Measurements from ENCODE around the gene PPP1R16B.
A peak's percentile ranks its signal among the peaks of the same experiment; 100 is the strongest.

Gene PPP1R16B

DNA sequence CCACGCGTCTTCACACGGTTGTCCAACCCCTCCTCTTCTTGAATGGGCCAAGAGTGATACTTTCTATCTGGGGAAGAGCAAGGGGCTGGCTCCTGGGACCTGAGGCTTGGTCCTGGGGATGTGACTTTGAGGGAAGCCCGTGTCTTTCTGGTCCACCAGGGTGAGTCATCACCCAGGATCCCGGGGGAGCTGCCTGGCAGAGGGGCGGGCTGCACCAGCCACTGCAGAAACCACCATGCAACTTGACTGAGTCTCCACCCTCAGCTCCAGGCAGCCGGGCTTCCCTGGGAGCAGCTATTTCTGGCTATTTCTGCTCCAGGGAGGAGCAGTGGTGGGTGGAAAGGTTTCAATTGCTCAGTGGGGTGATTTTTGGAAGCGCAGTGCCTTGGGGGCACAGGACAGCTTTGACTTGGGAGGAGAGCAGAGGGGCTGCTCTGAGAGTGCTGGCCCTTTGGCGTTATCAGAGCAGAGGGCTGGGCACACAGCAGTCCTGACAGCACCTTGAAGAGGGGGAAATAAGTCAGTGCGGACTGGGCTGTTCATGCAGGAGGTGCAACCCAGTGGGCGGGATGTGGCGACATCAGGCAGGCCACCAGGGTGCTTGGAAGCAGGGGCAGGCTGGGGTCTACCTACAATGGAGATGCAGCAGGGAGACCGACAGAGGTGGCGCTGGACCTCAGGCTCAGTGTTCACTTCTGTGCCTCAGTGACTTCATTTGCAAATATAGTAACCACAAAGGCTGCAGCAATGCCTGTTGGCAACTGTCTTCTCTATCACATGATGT, 75.6 kb downstream of the PPP1R16B start:
- DNase-seq = no peak

DNA sequence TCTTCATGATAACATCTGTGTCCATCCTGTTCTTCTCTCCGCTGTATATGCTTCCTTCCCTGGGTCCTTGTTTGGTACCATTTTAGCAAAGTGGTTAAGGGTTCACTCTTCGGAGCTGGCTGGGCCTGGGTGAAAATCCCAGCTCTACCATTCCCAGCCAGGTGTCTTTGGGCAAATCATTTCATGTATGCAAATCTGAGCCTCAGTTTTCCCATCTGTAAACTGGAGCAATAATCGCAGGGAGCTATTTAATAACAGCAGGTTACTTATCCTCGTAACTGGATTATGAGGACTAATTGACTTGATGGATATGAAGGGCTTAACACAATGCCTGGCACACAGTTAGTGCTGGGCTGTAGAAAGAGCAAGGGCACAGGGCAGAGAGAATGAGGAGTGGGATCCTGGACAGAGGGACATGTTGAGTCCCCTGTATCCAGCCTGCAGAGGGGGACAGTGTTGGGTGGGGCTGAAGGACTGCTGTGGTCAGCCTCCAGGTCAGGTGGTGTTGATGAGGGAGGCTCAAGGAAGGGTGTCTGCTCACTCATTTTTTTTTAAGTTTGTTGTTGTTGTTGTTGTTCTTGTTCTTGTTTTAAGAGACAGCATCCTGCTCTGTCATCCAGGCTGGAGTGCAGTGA, 76.4 kb downstream of the PPP1R16B start:
- no peak for DNase-seq

DNA sequence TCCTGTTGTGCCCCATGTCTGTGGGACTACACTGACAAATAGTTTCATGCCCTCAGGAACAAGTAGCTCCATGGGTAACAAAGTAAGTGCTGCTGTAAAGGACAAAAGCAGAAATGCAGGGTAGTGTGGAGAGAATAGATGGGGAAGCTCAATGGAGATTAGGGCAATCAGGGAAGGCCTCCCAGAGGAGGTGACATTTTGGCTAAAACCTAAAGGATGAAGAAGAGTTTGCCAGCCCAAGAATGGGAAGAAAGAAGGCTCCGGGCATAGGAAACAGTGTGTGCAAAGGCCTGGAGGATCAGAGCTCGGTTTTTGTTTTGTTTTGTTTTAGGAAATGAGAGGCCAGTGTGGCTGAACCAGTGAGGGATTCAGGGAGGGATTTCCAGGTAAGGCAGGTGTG, 77.1 kb downstream of the PPP1R16B start:
- no peak for DNase-seq

DNA sequence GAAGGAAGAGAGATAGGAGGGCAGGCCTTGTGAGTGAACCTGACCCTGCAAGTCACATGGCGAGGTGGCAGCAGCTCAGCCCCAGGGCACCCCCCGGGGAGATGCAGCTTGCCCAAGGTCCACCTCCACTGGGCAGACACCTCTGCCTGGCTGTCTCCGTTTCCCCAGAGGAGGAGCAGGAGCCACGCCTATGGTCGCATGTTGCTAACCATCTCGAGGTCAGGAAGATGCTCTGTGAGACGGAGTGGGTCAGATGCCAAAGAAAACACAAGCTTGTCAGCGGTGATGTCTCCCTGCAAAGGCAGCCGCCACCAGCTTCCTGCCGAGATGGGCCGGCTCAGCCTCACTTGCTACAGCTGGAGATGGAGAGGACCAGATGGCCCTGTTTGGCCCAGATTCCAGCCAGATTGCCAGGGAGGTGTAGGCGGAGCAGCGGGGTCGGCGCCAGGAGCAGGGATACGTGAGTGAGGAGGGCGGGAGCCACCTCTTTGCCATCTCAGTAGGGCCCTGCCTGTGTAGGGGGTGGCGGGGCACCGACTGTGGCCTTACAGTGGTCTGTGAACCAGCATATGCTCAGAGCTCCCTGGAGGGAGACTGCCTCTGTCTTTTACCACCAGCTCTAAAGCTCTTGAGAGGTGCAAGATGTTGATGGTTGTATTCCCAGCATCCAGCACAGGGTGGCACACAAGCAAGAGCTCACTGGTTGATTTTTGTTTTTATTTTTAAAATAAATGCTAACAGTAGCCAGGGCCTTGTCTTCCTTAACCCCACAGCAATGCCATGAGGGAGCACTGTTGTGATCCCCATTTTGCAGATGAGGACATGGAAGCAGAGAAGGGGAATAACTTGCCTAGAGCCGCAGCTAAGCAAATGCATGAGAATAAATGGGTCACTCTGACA, 77.8 kb downstream of the PPP1R16B start:
- peak in 1 of 2 experiments; percentile 36 for DNase-seq

DNA sequence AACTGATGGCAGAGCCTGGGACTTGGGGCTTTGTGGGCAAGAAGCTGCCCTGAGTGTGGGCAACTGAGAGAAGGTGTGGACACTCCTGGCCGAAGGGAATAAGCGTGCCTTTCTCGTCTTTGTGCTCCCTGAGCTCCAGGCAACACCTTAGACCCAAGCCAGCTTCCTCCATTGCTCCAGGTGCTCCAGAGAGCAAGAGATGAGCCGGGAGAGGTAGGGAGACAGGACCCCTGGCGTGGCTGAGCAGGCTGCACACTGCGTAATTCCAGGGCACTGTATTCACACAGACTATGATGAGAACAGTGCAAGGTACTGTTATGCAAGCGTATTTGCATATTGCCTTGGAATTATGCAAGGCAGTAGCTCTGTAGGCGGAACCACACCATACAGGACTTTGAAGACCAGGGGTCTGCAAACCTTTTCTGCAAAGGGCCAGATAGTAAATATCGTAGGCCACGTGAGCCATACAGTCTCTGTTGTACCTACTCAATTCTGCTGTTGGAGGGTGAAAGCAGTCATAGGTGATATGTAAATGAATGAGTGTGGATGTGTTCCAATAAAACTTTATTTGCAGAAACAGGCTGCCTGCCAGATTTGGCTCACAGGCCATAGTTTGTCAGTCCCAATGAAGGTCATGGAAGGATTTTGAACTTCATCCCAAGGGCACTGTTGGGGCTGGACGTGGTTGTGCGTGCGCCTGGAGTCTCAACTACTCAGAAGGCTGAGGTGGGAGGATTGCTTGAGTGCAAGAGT, 78.7 kb downstream of the PPP1R16B start:
- DNase-seq = peak; percentile 95 to 97

DNA sequence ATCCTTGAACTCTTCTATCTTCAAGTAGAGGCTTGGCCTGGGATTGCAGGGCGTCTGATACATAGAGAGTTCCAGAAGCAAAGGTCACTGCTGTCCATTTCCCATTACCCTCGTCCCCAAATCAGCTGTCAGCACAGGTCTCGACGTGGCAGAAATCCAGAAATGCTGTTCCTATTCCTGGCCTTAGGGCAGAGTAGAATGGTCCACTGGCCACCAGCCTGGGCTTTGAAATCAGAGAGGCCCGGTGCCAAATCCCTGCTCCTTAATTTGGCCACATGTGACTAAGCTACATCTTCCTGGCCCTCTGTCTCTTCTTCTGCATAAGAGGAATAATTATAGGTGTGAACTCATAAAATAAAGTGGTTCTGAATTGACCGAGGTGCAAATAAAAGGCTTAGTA, 79.9 kb downstream of the PPP1R16B start:
- no peak for DNase-seq

DNA sequence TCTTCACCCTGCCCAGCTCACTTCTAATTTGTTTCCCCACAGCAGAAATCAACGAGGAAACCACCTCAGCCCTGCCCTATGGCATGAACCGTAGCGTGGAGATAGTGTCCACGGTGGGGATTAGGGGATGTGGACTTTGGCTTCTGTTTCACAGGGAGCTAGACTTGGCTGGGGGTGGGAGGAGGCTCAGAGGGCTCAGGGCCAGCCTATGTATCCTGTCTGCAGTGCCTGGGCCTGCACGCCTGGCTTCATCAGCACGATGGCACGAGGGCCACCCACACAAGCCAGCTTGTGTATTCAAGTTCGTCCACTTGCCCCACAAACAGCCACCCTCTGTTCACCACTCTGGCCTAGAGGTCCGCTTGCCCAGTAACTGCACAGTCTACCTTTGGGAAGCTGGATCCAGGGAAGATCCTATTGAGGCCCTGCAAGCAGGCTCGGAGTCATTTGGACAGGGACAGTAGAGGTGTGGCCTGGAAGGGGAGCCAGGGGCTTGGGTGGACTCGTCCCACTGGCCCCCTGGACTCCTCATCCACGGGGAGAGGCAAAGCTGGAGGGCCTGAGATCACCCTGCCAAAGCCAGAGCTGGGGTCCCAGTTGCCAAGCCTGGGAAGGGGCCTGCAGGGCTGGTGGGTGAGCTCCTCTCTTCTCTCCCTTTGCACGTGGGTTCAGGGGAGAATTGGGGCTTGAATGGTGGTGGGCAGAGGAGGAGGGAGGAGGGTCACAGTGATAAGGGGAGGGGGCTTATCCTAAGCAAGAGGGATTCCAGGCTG, 82.7 kb downstream of the PPP1R16B start:
- DNase-seq = no peak

DNA sequence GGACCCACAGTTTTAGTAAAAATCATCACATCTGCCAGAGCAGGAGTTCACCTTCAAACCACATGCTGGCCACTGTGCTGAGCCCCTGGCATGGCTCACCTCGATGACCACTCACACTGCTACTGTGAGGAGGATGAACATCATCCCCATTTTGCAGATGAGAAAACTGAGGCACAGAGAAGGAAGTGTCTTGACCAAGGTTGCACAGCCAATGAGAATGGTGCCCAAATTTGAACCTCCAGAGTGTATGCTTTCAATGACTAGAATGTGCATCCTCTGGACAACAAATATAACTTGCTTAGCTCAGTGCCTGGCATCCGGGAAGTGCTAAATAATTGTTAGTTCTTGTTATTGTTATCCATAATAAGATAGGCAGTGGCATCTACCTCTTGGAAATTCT, 83.6 kb downstream of the PPP1R16B start:
- DNase-seq = no peak

DNA sequence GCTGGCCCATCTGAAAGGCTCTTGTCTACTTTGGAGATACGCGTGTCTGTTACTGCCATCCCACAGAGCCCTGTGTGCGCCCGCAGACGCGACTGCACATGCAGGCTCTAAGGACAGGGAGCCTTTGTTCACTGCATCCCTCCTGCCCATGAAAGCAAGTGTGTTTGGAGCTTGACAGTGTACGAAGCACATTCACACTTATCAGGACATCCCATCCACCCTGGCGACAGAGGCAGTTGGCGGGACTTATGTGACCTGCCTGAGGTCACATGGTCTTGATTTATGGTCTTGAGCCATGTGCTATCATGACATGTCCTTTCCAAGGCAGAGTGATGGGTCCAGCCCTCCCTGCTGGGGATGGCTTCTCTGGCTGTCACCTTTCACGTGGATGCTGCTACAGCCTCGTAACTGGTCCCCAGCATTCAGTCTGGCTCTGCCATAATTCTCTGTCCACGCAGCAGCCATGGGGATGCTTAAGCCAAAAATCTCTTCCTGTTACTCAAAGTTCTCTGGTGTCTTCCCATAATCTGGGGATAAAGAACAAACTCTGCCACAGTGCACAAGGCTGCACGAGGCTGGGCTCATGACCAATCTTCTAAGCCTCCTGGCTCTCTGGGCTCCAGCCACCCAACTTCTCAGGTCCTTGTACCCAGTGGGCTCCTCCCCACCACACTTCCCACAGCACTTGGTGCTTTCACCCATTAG, 84.4 kb downstream of the PPP1R16B start:
- DNase-seq = peak; percentile 47 to 67

DNA sequence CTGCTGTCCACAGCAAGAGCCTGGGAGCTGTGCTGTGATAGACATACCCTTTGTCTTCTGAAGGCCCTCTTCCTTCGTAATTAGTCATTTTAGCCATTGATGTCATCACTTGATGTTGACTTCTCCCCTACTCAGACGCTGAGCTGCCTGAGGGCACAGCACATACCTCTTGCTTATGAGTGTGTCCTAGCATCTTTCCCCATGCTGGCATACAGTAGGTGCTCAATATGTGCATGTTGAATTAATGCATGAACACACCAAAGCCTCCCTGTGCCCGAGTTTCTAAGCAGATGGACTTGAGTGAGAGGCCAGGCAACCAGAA, 85.0 kb downstream of the PPP1R16B start:
- no peak for DNase-seq

DNA sequence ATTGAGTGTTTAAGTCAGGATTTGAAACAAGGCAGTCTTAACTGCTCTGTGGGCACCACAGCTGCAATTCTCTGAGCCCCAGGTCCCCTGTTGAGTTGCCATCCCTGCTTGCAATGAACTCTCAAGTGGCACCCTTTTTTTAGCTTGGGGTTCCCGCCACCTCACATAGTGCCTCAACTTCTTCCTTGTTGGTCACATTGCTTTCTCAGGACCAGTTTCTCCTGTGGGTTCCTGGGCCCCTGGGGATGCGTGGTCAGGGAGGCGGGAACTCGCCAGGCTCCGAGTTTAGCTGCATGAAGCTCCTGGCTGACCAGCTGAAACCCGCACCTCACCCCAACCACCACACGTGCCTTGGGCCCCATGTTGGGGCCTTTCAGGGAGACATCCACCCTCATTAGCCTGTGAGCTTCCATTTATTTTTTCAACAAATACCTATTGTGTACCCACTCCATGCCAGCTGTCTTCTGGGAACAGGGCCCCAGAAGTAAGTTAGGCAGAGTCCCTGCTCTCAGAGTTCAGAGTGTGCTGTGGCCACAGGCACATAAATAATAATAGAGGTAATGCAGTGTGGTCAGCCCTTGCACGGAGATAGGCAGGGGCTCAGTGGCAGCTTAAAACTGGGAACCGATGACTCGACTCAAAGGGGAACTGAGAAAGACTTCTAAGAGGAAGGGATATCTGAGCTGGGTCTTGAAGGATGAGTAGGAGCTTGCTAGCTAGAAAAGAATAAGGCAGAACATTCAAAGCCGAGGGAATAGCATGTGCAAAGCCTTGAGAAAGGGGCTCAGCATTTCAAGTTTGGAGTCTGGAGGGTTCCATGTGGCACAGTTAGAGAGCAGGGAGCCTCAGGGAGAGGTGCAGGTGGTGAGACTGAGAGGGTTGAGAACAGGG, 86.8 kb downstream of the PPP1R16B start:
- DNase-seq = no peak

DNA sequence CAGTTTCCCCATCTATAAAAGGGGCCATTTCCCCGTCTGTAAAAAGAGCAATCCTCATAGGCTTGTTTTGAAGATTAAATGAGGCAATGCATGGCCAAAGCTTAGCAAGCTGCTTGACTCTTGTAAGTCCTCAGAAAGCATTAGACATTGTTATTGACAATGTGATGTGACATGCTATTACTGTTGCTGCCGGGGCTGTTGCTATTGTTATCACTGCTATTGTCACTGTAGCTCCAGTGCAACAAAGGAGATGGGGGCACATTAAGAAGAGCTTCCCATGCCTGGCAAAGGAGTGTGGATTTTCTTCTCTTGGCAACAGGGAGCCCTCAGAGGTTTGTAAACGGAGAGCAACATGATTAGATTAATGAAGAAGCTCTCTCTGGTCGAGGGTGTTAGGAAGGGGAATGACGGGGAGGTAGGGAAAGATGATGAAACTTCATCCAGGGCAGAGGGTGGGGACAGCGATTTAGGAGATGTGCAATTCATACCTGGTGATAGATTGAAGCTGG, 87.6 kb downstream of the PPP1R16B start:
- DNase-seq = no peak

DNA sequence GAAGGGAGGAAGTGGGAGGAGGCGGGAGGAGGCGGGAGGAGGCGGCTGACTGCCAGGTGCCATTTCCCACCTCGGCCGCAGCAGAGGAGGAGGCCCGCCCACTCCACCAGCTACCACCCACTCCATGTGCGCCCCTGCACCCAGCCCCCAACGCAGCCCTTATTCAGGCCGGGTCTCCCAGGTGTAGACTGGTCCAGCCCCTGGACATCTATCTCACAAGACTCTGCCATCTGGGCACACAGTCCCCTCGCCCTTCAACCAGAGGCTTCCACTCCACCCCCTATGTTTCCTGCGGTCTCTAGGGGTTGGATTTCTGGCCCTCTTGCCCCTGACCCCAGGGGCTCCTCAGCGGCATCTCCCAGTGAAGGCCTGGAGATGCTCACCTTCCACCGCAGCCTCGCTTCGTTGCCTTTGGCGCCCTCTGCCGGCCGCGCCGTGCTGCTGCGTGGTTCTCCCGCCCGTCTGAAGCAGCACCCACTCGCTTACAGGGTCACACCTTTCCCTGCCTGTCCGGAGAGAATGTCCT, 88.1 kb downstream of the PPP1R16B start:
- peak; percentile 42 to 86 for DNase-seq

DNA sequence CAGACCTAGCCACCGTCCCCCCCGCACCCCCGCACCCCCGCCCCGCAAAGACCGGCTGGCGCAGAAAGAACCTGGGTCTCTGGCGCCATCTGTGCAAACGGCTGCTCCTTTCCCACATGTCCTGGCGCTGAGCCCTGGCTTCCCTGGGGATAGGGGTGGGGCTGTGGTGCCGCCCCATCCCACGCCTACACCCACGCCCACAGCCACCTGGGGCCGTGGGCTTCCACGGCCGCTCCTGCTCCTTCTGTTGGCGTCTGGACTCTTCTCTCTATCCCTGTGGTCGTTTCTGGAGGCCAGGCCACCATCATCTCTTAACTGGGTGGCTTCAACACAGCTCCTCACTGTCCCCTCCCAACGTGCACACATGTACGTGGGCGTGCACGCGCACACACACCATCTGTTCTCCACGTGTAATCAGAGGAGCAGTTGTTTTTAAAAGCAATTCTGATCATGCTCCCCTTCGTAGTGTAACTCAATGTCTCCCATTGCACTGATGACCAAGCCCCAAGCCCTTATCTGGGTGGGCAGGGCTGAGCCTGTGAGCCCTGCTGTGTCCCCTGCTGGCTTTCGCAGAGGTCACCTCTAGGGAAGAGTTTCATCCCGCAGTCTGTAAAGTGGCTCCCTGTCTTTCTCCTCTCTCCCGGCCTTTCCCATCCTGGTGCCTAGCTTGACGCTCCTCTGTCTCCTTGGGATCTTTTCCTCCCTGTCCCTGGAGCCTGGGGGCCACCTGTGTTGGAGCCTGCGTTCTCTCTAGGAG, 88.8 kb downstream of the PPP1R16B start:
- DNase-seq = peak in 1 of 2 experiments; percentile 69

DNA sequence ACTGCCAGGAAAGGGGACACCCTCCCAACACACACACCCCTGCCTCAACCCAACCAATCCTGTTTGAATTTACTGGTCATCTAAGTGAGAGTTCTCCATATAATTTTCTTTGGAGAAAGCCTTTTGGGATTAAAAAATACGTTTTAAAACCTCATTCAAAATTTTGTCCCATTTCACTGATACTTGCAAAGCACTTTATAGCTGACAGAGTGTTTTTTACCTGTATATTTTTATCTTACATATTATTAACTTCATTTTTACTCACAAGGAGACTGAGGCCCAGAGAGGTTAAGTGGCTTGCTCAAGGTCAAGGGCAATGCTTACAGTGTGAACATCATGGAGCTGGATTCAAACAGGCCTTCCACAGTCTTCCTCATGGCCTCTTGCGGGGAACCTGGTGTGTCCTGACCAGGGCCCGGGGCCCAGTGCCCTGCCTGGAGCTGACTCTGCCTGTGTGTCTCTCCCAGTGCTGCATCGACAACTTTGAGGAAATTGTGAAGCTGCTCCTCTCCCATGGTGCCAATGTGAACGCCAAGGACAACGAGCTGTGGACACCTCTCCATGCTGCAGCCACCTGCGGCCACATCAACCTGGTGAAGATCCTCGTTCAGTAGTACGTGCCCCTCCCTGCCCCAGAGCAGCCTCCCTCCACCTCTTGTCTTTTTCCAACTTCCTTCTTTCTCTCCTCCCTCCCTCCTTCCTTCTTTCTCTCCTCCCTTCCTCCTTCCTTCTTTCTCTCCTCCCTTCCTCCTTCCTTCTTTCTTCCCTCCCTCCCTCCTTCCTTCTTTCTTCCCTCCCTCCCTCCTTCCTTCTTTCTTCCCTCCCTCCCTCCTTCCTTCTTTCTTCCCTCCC, 89.8 kb downstream of the PPP1R16B start:
- no peak for DNase-seq

DNA sequence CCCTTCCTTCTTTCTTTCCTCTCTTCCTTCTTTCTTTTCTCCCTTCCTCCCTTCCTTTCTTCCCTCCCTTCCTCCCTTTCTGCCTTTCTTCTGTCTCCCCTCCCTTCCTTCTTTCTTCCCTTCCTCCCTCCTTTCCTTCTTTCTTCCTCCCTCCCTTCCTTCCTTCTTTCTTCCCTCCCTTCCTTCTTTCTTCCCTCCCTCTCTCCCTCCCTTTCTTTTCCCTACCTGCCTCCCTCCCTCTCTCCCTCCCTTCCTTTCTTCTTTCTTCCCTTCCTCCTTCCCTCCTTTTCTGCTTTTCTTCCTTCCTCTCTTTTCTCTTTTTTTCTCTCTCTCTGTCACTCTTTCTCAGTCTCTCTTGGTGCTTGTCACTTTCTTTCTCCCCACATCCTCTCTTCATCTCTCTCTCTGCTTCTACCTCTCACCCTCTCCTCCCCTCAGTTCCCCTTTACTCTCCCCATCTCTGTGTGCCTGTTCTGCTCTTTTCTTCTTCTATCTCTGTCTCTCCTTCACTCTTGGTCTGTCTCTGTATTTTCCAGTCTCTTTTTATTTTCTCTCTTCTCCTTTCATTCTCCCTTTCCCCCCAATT, 90.6 kb downstream of the PPP1R16B start:
- no peak for DNase-seq

DNA sequence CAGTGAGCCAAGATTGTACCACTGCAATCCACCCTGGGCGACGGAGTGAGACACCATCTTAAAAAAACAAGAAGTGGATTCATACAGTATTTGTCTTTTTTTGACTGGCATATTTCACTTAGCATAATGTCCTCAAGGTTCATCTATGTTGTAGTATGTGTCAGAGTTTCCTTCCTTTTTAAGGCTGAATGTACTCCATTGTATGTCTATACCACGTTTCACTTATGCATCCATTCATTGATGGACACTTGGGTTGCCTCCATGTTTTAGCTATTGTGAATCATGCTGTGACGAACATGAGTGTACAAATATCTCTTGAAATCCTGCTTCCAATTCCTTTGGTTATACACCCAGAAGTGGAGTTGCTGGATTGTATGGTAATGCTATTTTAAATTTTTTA, 91.8 kb downstream of the PPP1R16B start:
- no peak for DNase-seq

DNA sequence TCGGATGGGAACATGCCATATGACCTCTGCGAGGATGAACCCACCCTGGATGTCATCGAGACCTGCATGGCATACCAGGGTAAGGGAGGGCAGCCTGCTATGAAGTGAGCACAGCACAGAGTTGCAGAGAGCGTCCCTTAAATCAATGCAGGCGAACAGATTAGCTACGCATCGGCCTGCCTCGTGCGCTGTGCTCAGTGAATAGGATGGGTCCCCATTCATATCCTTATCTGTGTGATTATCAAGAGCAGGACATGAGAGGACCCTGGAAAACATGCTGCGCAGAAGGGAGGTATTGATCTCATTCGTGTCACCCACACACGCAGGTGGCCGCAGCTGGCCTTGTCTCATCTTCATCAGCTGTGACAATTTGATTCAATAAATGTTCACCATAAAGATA, 95.1 kb downstream of the PPP1R16B start:
- DNase-seq = no peak

Measured in NCI-H526 (cell line).